ENCODE data around the gene RNASE11.
A peak's percentile ranks its signal among the peaks of the same experiment; 100 is the strongest.
"Not testable (repeated sequence)": the region's sequence is repeated elsewhere in the genome, so short reads cannot be mapped to it uniquely, and the experiment has no call there.

RNASE11 gene

GRCh38 chr14:20622816-20623291 lies 35.1 kb upstream of the RNASE11 start:
- H3K4me3 ChIP-seq (ENCODE audit: low read length) = peak overlapping the region; percentile 79
- peak overlapping the region; percentile 69 for H3K9ac ChIP-seq (ENCODE audit: low read length)
- H2AFZ ChIP-seq (ENCODE audit: low read depth, low read length) = peak overlapping the region; percentile 97
- no peak for TF ChIP-seq EZH2phosphoT487 (IDR thresholded peaks at IDR 0.05; ENCODE audit: low read depth)
- no peak for TF ChIP-seq CTCF (IDR thresholded peaks at IDR 0.05; ENCODE audit: low read depth, low read length)
- no peaks in the 10 kb centered on the region for H4K20me1 ChIP-seq (ENCODE audit: insufficient read depth, low read length)
- peaks cover 20% of the 10 kb centered on the region for H3K4me1 ChIP-seq (ENCODE audit: low read length)
- H3K27me3 ChIP-seq (ENCODE audit: low read depth, low read length) = peaks cover 3% of the 10 kb centered on the region; the same call in 1 of the 2 replicates
- no peaks in the 10 kb centered on the region for H3K79me2 ChIP-seq (ENCODE audit: low read length)
- no peak overlapping the region for H3K27ac ChIP-seq (ENCODE audit: low read length)
- H3K36me3 ChIP-seq (replicated peaks; ENCODE audit: low read depth, low read length) = no peaks in the 10 kb centered on the region
- H3K4me2 ChIP-seq (ENCODE audit: low read length) = peak overlapping the region; percentile 72
- H3K9me3 ChIP-seq (ENCODE audit: insufficient read depth, low read length) = no peaks in the 10 kb centered on the region

GRCh38 chr14:20620798-20621478 lies 33.1 kb upstream of the RNASE11 start:
- Histone ChIP-seq H3K27me3 (ENCODE audit: low read depth, low read length) (no peaks in the 10 kb centered on the region), H3K4me2 (ENCODE audit: low read length) (no peak overlapping the region)

GRCh38 chr14:20619688-20620087 lies 31.9 kb upstream of the RNASE11 start:
- not testable (repeated sequence) for H3K4me3 ChIP-seq (ENCODE audit: low read length); H4K20me1 ChIP-seq (ENCODE audit: insufficient read depth, low read length); H3K27ac ChIP-seq (ENCODE audit: low read length); H3K79me2 ChIP-seq (ENCODE audit: low read length); H3K36me3 ChIP-seq (replicated peaks; ENCODE audit: low read depth, low read length); H3K9ac ChIP-seq (ENCODE audit: low read length); H3K27me3 ChIP-seq (ENCODE audit: low read depth, low read length); H2AFZ ChIP-seq (ENCODE audit: low read depth, low read length); H3K4me2 ChIP-seq (ENCODE audit: low read length); H3K9me3 ChIP-seq (ENCODE audit: insufficient read depth, low read length)
- H3K4me1 ChIP-seq (ENCODE audit: low read length) = peaks cover 28% of the 10 kb centered on the region

More at GRCh38 chr14:20620798-20621478, 33.1 kb upstream of the RNASE11 start:
- no peak overlapping the region for H3K4me3 ChIP-seq (ENCODE audit: low read length)
- no peaks in the 10 kb centered on the region for H4K20me1 ChIP-seq (ENCODE audit: insufficient read depth, low read length)
- no peak overlapping the region for H2AFZ ChIP-seq (ENCODE audit: low read depth, low read length)
- TF ChIP-seq CTCF (IDR thresholded peaks at IDR 0.05; ENCODE audit: low read depth, low read length) = no peak
- no peak for TF ChIP-seq EZH2phosphoT487 (IDR thresholded peaks at IDR 0.05; ENCODE audit: low read depth)
- no peaks in the 10 kb centered on the region for H3K36me3 ChIP-seq (replicated peaks; ENCODE audit: low read depth, low read length)
- no peak overlapping the region for H3K9ac ChIP-seq (ENCODE audit: low read length)
- no peak overlapping the region for H3K27ac ChIP-seq (ENCODE audit: low read length)
- no peaks in the 10 kb centered on the region for H3K9me3 ChIP-seq (ENCODE audit: insufficient read depth, low read length)
- H3K4me1 ChIP-seq (ENCODE audit: low read length) = peaks cover 23% of the 10 kb centered on the region
- H3K79me2 ChIP-seq (ENCODE audit: low read length) = no peaks in the 10 kb centered on the region

GRCh38 chr14:20618271-20618749 lies 30.5 kb upstream of the RNASE11 start:
- no peaks in the 10 kb centered on the region for H3K9me3 ChIP-seq (ENCODE audit: insufficient read depth, low read length)
- no peaks in the 10 kb centered on the region for H3K79me2 ChIP-seq (ENCODE audit: low read length)
- H3K27ac ChIP-seq (ENCODE audit: low read length) = no peak overlapping the region
- H3K4me2 ChIP-seq (ENCODE audit: low read length) = peak overlapping the region; percentile 13
- H4K20me1 ChIP-seq (ENCODE audit: insufficient read depth, low read length) = no peaks in the 10 kb centered on the region
- no peak overlapping the region for H2AFZ ChIP-seq (ENCODE audit: low read depth, low read length)
- H3K9ac ChIP-seq (ENCODE audit: low read length) = no peak overlapping the region
- H3K36me3 ChIP-seq (replicated peaks; ENCODE audit: low read depth, low read length) = no peaks in the 10 kb centered on the region
- no peaks in the 10 kb centered on the region for H3K27me3 ChIP-seq (ENCODE audit: low read depth, low read length)
- TF ChIP-seq EZH2phosphoT487 (IDR thresholded peaks at IDR 0.05; ENCODE audit: low read depth) (no peak), CTCF (IDR thresholded peaks at IDR 0.05; ENCODE audit: low read depth, low read length) (no peak)
- no peak overlapping the region for H3K4me3 ChIP-seq (ENCODE audit: low read length)
- peaks cover 27% of the 10 kb centered on the region for H3K4me1 ChIP-seq (ENCODE audit: low read length)
